Measurements from ENCODE around the gene SLC25A18. TPM values are rescaled to one million over a fixed set of nuclear protein-coding genes. Genes with fewer than 3 reads are reported as not detected.
A peak's percentile ranks its signal among the peaks of the same experiment; 100 is the strongest.

SLC25A18 gene
- total and polyA plus RNA-seq, 5 donors: 0.96 to 2.6 (median 1.5) TPM

GRCh38 chr22:17569971-17570511 lies 6.7 kb downstream of the SLC25A18 start:
- Histone ChIP-seq H3K9me3 (ENCODE audit: control insufficient read depth, low read length) (no peaks in the 10 kb centered on the region), H3K27me3 (ENCODE audit: control insufficient read depth, insufficient read depth) (no peaks in the 10 kb centered on the region), H3K27ac (ENCODE audit: low read length) (peak overlapping the region; percentile 98), H3K4me1 (ENCODE audit: control insufficient read depth, insufficient read depth, low read length) (peaks cover 9% of the 10 kb centered on the region), H3K4me3 (ENCODE audit: low read length) (no peak overlapping the region)
- intact Hi-C loops (cut with DNase I): loop anchor here in 2 of 4 donors (10.0 kb wide), 1 partner anchor 65 kb away; the partner anchor contains the start of gene BCL2L13 (in 2 of the 2)
- ATAC-seq (peak; percentile 61 to 80), DNase-seq (peak in 2 of 3 donors; percentile 50 to 75)
- WGBS: 23% methylated on average over 8 of the region's 8 CpGs

DNA sequence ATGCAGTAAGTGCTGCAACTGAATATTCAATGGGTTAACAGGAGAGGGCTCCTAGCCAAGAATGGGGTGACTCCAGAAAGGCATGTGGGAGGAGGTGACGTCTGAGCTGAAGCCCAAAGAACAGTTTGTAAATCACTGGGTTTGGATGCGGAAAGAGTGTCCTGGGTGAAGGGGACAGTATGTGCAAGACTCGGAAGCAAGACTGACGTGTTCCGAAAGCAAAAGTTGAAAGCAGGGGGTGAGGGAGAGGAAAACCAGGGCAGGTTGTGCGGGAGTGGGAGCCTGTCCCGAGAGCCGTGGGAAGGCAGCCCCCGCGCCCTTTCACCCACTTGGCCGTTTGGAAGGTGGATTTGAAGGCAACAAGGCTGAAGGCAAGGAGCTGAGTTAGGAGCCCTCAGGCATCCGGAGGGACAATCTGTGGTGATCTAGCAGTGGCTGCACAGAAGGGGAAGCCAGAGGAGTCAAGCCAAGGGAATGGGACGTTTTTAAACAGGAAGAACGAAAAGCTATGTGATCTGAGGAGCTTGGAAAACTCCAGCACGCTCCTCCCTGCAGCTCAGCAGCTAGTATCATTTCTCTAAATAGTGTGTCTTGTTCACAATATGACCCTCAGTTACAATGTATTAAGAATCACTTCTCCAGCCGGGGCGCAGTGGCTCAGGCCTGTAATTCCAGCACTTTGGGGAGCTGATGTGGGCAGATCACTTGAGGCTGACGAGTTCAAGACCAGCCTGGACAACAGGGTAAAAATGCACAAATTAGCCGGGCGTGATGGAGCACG lies 7.7 kb downstream of the SLC25A18 start:
- Histone ChIP-seq H3K27me3 (ENCODE audit: control insufficient read depth, insufficient read depth) (no peaks in the 10 kb centered on the region), H3K4me3 (ENCODE audit: low read length) (peak overlapping the region; percentile 27), H3K4me1 (ENCODE audit: control insufficient read depth, insufficient read depth, low read length) (peaks cover 9% of the 10 kb centered on the region), H3K9me3 (ENCODE audit: control insufficient read depth, low read length) (no peaks in the 10 kb centered on the region), H3K27ac (ENCODE audit: low read length) (peak overlapping the region; percentile 98)
- 14% methylated on average over 21 of the region's 21 CpGs for WGBS
- intact Hi-C loops (cut with DNase I): loop anchor here in 2 of 4 donors (10.0 kb wide), 1 partner anchor 64 kb away; the partner anchor contains the start of gene BCL2L13 (in 2 of the 2)
- DNase-seq (peak; percentile 90 to 93 (median 92)), ATAC-seq (peak; percentile 94)

- no peak for ATAC-seq
- Histone ChIP-seq H3K27ac (ENCODE audit: low read length) (no peak overlapping the region), H3K9me3 (ENCODE audit: control insufficient read depth, low read length) (no peaks in the 10 kb centered on the region), H3K4me3 (ENCODE audit: low read length) (no peak overlapping the region), H3K4me1 (ENCODE audit: control insufficient read depth, insufficient read depth, low read length) (peaks cover 10% of the 10 kb centered on the region), H3K27me3 (ENCODE audit: control insufficient read depth, insufficient read depth) (no peaks in the 10 kb centered on the region)
- DNase-seq: no peak
- intact Hi-C loops (cut with DNase I): loop anchor here in 2 of 4 donors (10.0 kb wide), 1 partner anchor 60 kb away; the partner anchor contains the start of gene BCL2L13 (in 2 of the 2)
- WGBS: 85% methylated on average over 5 of the region's 5 CpGs
Observed at GRCh38 chr22:17575151-17575550, 11.9 kb downstream of the SLC25A18 start.

DNA sequence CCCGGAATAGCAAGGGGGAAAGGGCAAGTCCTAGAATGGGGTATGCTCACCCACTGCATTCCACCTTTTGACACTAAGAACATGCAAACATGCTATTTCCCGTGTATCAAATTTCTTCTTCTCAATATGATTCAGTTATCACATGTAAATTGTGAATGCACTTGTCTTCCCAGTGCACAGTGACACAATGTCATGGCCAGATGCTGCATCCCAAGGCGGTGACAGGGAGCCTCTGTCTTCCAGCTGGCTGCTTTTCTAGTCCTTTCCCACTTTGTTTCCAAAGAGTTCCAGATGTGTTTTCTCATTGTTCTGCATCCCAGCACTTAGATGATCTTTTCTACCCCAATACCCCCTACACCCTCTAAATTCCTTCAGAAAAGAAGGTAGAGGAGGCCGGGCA lies 12.4 kb downstream of the SLC25A18 start:
- WGBS: 73% methylated on average over 4 of the region's 4 CpGs
- Histone ChIP-seq H3K9me3 (ENCODE audit: control insufficient read depth, low read length) (no peaks in the 10 kb centered on the region), H3K27me3 (ENCODE audit: control insufficient read depth, insufficient read depth) (no peaks in the 10 kb centered on the region), H3K4me3 (ENCODE audit: low read length) (no peak overlapping the region), H3K4me1 (ENCODE audit: control insufficient read depth, insufficient read depth, low read length) (peaks cover 10% of the 10 kb centered on the region), H3K27ac (ENCODE audit: low read length) (no peak overlapping the region)
- DNase-seq: no peak
- ATAC-seq: no peak
- intact Hi-C loops (cut with DNase I): loop anchor here in 2 of 4 donors (10.0 kb wide), 1 partner anchor 59 kb away; the partner anchor contains the start of gene BCL2L13 (in 2 of the 2)

GRCh38 chr22:17576470-17576869 lies 13.2 kb downstream of the SLC25A18 start:
- peak in 1 of 2 donors; percentile 52 for ATAC-seq
- DNase-seq: no peak
- Histone ChIP-seq H3K4me3 (ENCODE audit: low read length) (no peak overlapping the region), H3K27me3 (ENCODE audit: control insufficient read depth, insufficient read depth) (no peaks in the 10 kb centered on the region), H3K27ac (ENCODE audit: low read length) (no peak overlapping the region), H3K4me1 (ENCODE audit: control insufficient read depth, insufficient read depth, low read length) (peaks cover 9% of the 10 kb centered on the region), H3K9me3 (ENCODE audit: control insufficient read depth, low read length) (no peaks in the 10 kb centered on the region)
- intact Hi-C loops (cut with DNase I): loop anchor here in 2 of 4 donors (10.0 kb wide), 1 partner anchor 58 kb away; the partner anchor contains the start of gene BCL2L13 (in 2 of the 2)
- 66% methylated on average over 6 of the region's 6 CpGs for WGBS

DNA sequence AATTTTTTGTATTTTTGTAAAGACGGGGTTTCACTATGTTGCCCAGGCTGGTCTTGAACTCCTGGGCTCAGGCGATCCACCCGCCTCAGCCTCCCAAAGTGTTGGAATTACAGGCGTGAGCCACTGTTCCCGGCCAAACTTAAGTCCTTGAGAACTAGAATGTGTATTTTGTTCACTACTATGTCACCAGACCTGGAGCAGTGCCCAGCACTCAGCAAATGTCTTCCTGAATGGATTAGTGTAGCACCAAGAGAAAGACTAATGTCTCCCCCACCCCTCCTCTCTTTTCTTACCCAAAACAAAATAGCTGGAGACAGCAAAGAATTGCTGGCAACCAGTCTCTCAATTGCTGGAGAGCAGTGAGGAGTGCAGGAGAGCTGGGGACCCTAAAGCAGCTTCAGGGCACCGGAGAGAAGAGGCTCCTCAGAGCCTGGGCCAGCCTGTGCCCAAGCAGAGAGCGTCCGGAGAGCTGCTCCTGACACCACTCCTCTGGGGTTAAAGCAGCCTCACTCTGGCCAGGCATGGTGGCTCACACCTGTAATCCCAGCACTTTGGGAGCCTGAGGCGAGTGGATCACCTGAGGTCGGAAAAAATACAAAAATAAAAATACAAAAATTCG lies 14.9 kb downstream of the SLC25A18 start:
- Histone ChIP-seq H3K4me1 (ENCODE audit: control insufficient read depth, insufficient read depth, low read length) (peaks cover 4% of the 10 kb centered on the region), H3K9me3 (ENCODE audit: control insufficient read depth, low read length) (no peaks in the 10 kb centered on the region), H3K27me3 (ENCODE audit: control insufficient read depth, insufficient read depth) (no peaks in the 10 kb centered on the region), H3K4me3 (ENCODE audit: low read length) (no peak overlapping the region), H3K27ac (ENCODE audit: low read length) (peak overlapping the region; percentile 37)
- ATAC-seq: peak; percentile 54 to 63
- 47% methylated on average over 11 of the region's 11 CpGs for WGBS
- DNase-seq: peak; percentile 80 to 88 (median 84)
- intact Hi-C loops (cut with DNase I): loop anchor here in 2 of 4 donors (10.0 kb wide), 1 partner anchor 57 kb away; the partner anchor contains the start of gene BCL2L13 (in 2 of the 2)

GRCh38 chr22:17579535-17579981 lies 16.3 kb downstream of the SLC25A18 start:
- WGBS: 92% methylated on average over 14 of the region's 14 CpGs
- H3K27me3 ChIP-seq (ENCODE audit: control insufficient read depth, insufficient read depth): no peaks in the 10 kb centered on the region

DNA sequence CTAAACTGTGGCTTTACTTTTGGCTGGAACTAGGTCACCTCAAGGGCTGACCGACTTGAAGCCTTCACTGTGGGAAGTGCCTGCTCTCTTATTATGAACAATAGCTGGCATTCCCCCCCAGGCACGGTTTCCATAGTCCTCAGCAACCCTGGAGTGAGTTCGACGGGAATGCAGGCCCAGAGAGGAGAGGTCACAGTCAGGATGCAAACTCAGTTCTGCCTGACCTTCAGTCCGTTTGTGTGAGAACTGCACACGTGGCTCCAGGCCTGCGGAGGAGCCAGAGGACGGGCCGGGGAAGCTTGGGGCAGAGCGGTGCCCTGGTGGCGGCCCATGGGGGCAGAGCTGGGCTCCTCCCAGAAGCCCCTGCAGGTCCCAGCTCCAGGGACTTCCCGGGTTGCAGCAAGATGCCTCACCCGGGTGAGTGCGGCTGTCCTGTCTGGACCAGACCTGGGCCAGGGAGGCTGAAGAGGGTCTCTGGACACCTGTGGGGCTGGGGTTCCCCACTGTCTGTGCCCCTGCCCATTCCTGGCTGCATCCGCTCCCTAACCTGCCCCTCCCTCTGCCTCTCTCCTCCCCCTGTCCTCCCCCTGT lies 17.2 kb downstream of the SLC25A18 start:
- peak; percentile 39 to 74 for ATAC-seq
- WGBS: 55% methylated on average over 15 of the region's 15 CpGs
- Histone ChIP-seq H3K9me3 (ENCODE audit: control insufficient read depth, low read length) (no peaks in the 10 kb centered on the region), H3K4me3 (ENCODE audit: low read length) (no peak overlapping the region), H3K27me3 (ENCODE audit: control insufficient read depth, insufficient read depth) (no peaks in the 10 kb centered on the region), H3K27ac (ENCODE audit: low read length) (no peak overlapping the region), H3K4me1 (ENCODE audit: control insufficient read depth, insufficient read depth, low read length) (peaks cover 2% of the 10 kb centered on the region)
- DNase-seq: peak in 1 of 3 donors; percentile 40
- intact Hi-C loops (cut with DNase I): no loop called here

More at GRCh38 chr22:17579535-17579981, 16.3 kb downstream of the SLC25A18 start:
- DNase-seq (no peak), ATAC-seq (no peak)
- peaks cover 2% of the 10 kb centered on the region for H3K4me1 ChIP-seq (ENCODE audit: control insufficient read depth, insufficient read depth, low read length)
- no peak overlapping the region for H3K27ac ChIP-seq (ENCODE audit: low read length)
- H3K4me3 ChIP-seq (ENCODE audit: low read length): no peak overlapping the region
- no peaks in the 10 kb centered on the region for H3K9me3 ChIP-seq (ENCODE audit: control insufficient read depth, low read length)
- intact Hi-C loops (cut with DNase I): loop anchor here in 2 of 4 donors (10.0 kb wide), 1 partner anchor 55 kb away; the partner anchor contains the start of gene BCL2L13 (in 2 of the 2)

DNA sequence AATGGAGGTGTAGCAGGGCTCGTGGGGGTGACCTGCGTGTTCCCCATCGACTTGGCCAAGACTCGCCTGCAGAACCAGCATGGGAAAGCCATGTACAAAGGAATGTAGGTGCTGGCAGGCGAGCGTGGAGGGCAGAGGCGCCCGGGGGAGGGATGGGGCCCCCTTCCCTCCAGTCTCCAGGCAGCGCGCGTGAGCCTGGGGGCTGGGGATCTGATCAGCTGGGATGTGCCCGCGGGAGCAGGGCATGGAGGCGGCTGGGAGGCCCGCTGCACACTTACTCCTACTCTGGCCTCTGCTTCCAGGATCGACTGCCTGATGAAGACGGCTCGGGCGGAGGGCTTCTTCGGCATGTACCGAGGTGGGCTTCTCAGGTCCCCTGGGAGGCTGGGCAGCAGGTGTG lies 17.8 kb downstream of the SLC25A18 start:
- no peaks in the 10 kb centered on the region for H3K9me3 ChIP-seq (ENCODE audit: control insufficient read depth, low read length)
- H3K27me3 ChIP-seq (ENCODE audit: control insufficient read depth, insufficient read depth): no peaks in the 10 kb centered on the region
- H3K4me1 ChIP-seq (ENCODE audit: control insufficient read depth, insufficient read depth, low read length): peaks cover 2% of the 10 kb centered on the region
- intact Hi-C loops (cut with DNase I): no loop called here
- WGBS: 79% methylated on average over 21 of the region's 21 CpGs
- H3K4me3 ChIP-seq (ENCODE audit: low read length): no peak overlapping the region
- ATAC-seq (peak; percentile 2 to 4), DNase-seq (no peak)
- H3K27ac ChIP-seq (ENCODE audit: low read length): no peak overlapping the region

- H3K27me3 ChIP-seq (ENCODE audit: control insufficient read depth, insufficient read depth): no peaks in the 10 kb centered on the region
- no peak overlapping the region for H3K4me3 ChIP-seq (ENCODE audit: low read length)
- H3K27ac ChIP-seq (ENCODE audit: low read length): no peak overlapping the region
- peak in 1 of 2 donors; percentile 8 for ATAC-seq
- WGBS: 84% methylated on average over 17 of the region's 17 CpGs
- no peaks in the 10 kb centered on the region for H3K4me1 ChIP-seq (ENCODE audit: control insufficient read depth, insufficient read depth, low read length)
- H3K9me3 ChIP-seq (ENCODE audit: control insufficient read depth, low read length): no peaks in the 10 kb centered on the region
- DNase-seq: no peak
- intact Hi-C loops (cut with DNase I): no loop called here
Observed at GRCh38 chr22:17581631-17582030, 18.3 kb downstream of the SLC25A18 start.
